ENCODE measurements around the gene TTC22.

Gene TTC22

DNA sequence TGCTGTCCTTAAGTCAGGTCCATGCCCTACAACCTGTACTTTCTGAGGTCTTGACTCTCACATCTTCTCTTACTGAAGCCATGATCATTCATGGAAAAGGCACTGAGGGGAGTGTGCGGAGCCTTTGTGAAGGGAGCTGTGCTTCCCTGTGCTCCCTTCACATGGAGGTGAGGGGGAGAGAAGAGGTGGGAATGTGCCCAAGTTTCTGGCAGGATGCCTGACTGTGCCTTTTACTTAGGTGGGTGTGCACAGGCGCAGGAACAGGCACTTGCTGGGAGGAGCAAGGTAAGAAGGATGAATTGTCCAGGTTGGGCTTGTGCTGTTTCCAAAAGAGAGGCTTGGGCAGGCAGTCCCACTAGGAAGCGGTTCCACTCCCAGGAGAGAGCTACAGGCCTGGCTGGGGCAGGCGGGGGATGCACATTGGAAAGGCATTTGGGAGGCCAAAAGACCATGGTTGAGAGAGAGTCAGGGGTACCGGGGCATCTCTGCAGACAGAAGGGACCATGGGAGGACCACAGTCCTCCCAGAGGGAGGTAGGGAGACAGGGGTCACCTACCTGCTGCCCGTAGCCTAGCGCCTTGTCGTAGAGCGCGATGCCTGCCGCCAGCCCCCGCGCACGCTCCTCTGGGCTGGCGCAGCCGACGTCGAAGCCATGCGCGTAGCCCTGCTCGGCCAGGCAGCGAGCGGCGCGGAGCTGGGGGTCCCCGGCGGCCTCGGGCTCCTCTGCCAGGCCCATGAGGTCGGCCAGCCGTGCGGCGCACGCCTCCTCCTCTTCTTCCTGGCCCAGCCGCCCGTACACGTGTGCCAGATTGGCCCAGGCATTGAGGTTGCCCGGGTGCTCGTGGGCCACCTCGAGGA, 853 bp downstream of the TTC22 start:
- Histone ChIP-seq H3K9me3 (ENCODE audit: severe bottlenecking) (no peaks in the 10 kb centered on the region), H3K4me1 (ENCODE audit: insufficient read depth, poor library complexity, severe bottlenecking) (peaks cover 5% of the 10 kb centered on the region), H3K36me3 (ENCODE audit: low read depth) (no peaks in the 10 kb centered on the region), H3K27me3 (ENCODE audit: insufficient read depth, poor library complexity, severe bottlenecking) (no peaks in the 10 kb centered on the region), H3K4me3 (ENCODE audit: severe bottlenecking) (peak overlapping the region; percentile 40), H3K27ac (ENCODE audit: poor library complexity, severe bottlenecking) (peak overlapping the region; percentile 11)
- no peak for DNase-seq (ENCODE audit: low spot score)
- no peak for TF ChIP-seq CTCF (IDR thresholded peaks at IDR 0.05; ENCODE audit: poor library complexity, severe bottlenecking)
- ATAC-seq (ENCODE audit: low read depth), result peak; percentile 3; the same call in 1 of the 3 replicates

- H3K9me3 ChIP-seq (ENCODE audit: severe bottlenecking), result no peaks in the 10 kb centered on the region
- DNase-seq (ENCODE audit: low spot score), result no peak
- H3K27ac ChIP-seq (ENCODE audit: poor library complexity, severe bottlenecking), result no peak overlapping the region
- TF ChIP-seq CTCF (IDR thresholded peaks at IDR 0.05; ENCODE audit: poor library complexity, severe bottlenecking), result no peak
- H3K4me3 ChIP-seq (ENCODE audit: severe bottlenecking), result no peak overlapping the region
- H3K27me3 ChIP-seq (ENCODE audit: insufficient read depth, poor library complexity, severe bottlenecking), result no peaks in the 10 kb centered on the region
- H3K4me1 ChIP-seq (ENCODE audit: insufficient read depth, poor library complexity, severe bottlenecking), result no peaks in the 10 kb centered on the region
- peak; percentile 35; the same call in 2 of the 3 replicates for ATAC-seq (ENCODE audit: low read depth)
- H3K36me3 ChIP-seq (ENCODE audit: low read depth), result no peaks in the 10 kb centered on the region
These were observed 2.1 kb downstream of the TTC22 start for GRCh38 chr1:54798769-54799641.

DNA sequence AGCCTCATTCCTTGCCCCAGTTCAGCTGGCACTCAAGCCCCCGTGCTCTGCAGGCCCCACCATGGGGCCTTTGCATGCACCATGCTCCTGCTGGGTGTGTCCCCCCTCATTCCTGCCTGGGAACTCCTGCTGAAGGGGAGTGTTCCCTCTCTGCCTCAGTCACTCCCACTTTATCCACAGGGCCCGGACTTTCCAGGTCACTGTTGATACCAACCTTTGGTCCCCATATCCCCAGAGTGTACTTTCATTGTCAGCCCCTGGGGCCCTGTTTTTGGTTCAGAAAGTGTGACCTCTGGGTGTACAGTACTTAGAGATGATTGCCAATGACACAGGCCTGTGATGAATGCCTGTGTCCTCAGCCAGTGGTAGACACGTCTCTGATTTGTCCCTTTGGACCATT, 2.9 kb downstream of the TTC22 start:
- DNase-seq (ENCODE audit: low spot score) (no peak), ATAC-seq (ENCODE audit: low read depth) (no peak)
- no peaks in the 10 kb centered on the region for H3K36me3 ChIP-seq (ENCODE audit: low read depth)
- no peak for TF ChIP-seq CTCF (IDR thresholded peaks at IDR 0.05; ENCODE audit: poor library complexity, severe bottlenecking)
- H3K9me3 ChIP-seq (ENCODE audit: severe bottlenecking), result no peaks in the 10 kb centered on the region
- no peak overlapping the region for H3K27ac ChIP-seq (ENCODE audit: poor library complexity, severe bottlenecking)
- H3K27me3 ChIP-seq (ENCODE audit: insufficient read depth, poor library complexity, severe bottlenecking), result no peaks in the 10 kb centered on the region
- no peak overlapping the region for H3K4me3 ChIP-seq (ENCODE audit: severe bottlenecking)
- H3K4me1 ChIP-seq (ENCODE audit: insufficient read depth, poor library complexity, severe bottlenecking), result no peaks in the 10 kb centered on the region

GRCh38 chr1:54796902-54797301, 4.2 kb downstream of the TTC22 start:
- no peak overlapping the region for H3K27ac ChIP-seq (ENCODE audit: poor library complexity, severe bottlenecking)
- ATAC-seq (ENCODE audit: low read depth), result no peak
- H3K4me1 ChIP-seq (ENCODE audit: insufficient read depth, poor library complexity, severe bottlenecking), result no peaks in the 10 kb centered on the region
- DNase-seq (ENCODE audit: low spot score), result no peak
- H3K27me3 ChIP-seq (ENCODE audit: insufficient read depth, poor library complexity, severe bottlenecking), result no peaks in the 10 kb centered on the region
- no peaks in the 10 kb centered on the region; the same call in 1 of the 2 replicates for H3K36me3 ChIP-seq (ENCODE audit: low read depth)
- H3K9me3 ChIP-seq (ENCODE audit: severe bottlenecking), result no peaks in the 10 kb centered on the region
- TF ChIP-seq CTCF (IDR thresholded peaks at IDR 0.05; ENCODE audit: poor library complexity, severe bottlenecking), result no peak
- H3K4me3 ChIP-seq (ENCODE audit: severe bottlenecking), result no peak overlapping the region
